ENCODE results near the gene IRF2. TPM values are rescaled to one million over a fixed set of nuclear protein-coding genes. Genes with fewer than 3 reads are reported as not detected.
"Not testable (repeated sequence)": the region's sequence is repeated elsewhere in the genome, so short reads cannot be mapped to it uniquely, and the experiment has no call there.

The IRF2 gene
- total RNA-seq, 2 donors from 2014 or later, result 17.3 to 24.6 TPM

DNA sequence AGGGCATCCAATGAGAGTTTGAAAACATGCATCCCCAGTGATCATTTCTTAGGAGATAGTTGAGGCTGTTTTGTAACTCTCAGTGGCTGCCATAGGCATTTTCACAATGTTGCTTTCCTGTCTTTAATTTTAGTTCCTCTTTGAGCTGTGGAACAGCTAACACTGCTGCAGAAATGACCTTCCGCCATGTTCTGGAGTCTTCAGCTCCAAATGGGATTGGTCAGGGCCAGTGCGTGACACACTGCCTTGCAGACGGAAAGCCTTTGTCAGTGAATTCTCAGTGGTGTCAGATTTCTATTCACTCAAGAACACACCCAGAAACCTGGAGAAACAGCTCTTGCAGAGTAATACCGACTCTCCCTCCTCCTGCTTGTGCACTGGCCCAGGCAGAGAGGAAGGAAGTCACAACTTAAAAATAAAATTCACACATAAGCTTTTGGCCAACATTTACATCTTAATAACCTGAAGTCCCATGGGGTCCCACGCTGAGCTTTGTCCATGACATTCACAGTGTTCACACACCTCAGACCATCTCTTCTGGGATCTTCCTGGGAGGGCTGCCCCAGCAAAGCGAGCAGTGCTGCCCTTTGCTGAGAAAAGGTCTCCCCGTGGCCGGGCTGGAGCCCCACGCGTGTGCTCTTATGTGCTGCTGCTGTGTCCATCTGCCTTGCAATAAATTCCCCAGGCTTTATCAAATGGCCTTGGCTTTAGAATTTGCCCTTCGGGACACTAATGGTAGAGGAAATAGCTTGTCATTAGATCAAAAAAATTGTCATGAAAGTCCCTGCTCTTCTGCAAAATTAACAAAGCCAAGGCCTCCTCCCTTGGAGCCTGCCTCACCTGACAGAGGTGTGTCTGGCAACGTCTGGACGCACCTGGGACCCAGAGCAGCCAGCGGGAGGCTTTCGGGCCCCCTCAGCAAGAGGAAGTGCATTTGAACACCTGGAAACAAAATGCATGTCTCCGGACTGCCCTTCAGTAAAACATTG lies 126.8 kb downstream of the IRF2 start:
- Mint-ChIP-seq H3K4me3 (peak overlapping the region; percentile 9), H3K36me3 (ENCODE audit: low read depth) (no peaks in the 10 kb centered on the region), H3K27ac (peak overlapping the region; percentile 90), H3K4me1 (peaks cover 35% of the 10 kb centered on the region), H3K9me3 (peaks cover 8% of the 10 kb centered on the region), H3K27me3 (ENCODE audit: insufficient read depth) (no peaks in the 10 kb centered on the region)
- H3K9ac ChIP-seq (ENCODE audit: extremely low read depth, low read length, poor library complexity, severe bottlenecking), result no peak overlapping the region
- 61 to 67% methylated on average over 13 to 16 of the region's 16 CpGs for WGBS, 2 experiments (ENCODE audit: insufficient coverage in 1 of 2, insufficient read length in 1 of 2)
- H3K4me3 ChIP-seq (ENCODE audit: low read length), result no peak overlapping the region
- peaks cover 6% of the 10 kb centered on the region for H3K9me3 ChIP-seq (ENCODE audit: control insufficient read depth, low read length)
- DNase-seq, result peak; percentile 86
- TF ChIP-seq, protein P1, sequence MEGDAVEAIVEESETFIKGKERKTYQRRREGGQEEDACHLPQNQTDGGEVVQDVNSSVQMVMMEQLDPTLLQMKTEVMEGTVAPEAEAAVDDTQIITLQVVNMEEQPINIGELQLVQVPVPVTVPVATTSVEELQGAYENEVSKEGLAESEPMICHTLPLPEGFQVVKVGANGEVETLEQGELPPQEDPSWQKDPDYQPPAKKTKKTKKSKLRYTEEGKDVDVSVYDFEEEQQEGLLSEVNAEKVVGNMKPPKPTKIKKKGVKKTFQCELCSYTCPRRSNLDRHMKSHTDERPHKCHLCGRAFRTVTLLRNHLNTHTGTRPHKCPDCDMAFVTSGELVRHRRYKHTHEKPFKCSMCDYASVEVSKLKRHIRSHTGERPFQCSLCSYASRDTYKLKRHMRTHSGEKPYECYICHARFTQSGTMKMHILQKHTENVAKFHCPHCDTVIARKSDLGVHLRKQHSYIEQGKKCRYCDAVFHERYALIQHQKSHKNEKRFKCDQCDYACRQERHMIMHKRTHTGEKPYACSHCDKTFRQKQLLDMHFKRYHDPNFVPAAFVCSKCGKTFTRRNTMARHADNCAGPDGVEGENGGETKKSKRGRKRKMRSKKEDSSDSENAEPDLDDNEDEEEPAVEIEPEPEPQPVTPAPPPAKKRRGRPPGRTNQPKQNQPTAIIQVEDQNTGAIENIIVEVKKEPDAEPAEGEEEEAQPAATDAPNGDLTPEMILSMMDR (conservative IDR thresholded peaks at IDR 0.05), result no peak
- no peaks in the 10 kb centered on the region for H3K27me3 ChIP-seq (ENCODE audit: control insufficient read depth, insufficient read depth, low read length, poor library complexity, severe bottlenecking)
- H3K4me1 ChIP-seq (ENCODE audit: control insufficient read depth, insufficient read depth, low read length), result peaks cover 12% of the 10 kb centered on the region
- H3K36me3 ChIP-seq (ENCODE audit: control insufficient read depth, insufficient read depth, low read length), result no peaks in the 10 kb centered on the region
- no peak overlapping the region for H3K27ac ChIP-seq (ENCODE audit: low read depth, low read length)

DNA sequence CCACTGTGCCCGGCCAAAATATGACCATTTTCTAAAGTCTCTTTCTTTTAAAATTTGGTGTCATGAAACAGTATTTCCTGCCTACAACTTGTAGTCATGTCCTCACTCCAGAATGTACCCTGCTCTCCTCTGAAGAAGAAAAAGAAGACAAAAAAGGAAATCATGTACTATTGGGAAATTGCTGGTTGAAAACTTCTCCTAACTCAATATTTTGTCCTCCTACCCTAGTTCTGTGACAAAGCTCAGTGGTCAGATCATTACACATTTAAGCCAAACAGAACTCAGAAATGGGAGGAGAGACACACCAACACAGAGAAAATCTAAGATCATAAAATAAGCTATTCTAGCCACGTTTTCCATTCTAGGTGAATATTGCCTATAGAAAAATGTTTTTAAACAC lies 127.7 kb downstream of the IRF2 start:
- Histone ChIP-seq H3K27ac (ENCODE audit: low read depth, low read length) (no peak overlapping the region), H3K9ac (ENCODE audit: extremely low read depth, low read length, poor library complexity, severe bottlenecking) (no peak overlapping the region), H3K27me3 (ENCODE audit: control insufficient read depth, insufficient read depth, low read length, poor library complexity, severe bottlenecking) (no peaks in the 10 kb centered on the region), H3K9me3 (ENCODE audit: control insufficient read depth, low read length) (peaks cover 6% of the 10 kb centered on the region), H3K4me1 (ENCODE audit: control insufficient read depth, insufficient read depth, low read length) (peaks cover 12% of the 10 kb centered on the region), H3K4me3 (ENCODE audit: low read length) (no peak overlapping the region), H3K36me3 (ENCODE audit: control insufficient read depth, insufficient read depth, low read length) (no peaks in the 10 kb centered on the region)
- Mint-ChIP-seq H3K27ac (no peak overlapping the region), H3K9me3 (peaks cover 8% of the 10 kb centered on the region), H3K4me3 (no peak overlapping the region), H3K36me3 (ENCODE audit: low read depth) (no peaks in the 10 kb centered on the region), H3K4me1 (peaks cover 35% of the 10 kb centered on the region), H3K27me3 (ENCODE audit: insufficient read depth) (no peaks in the 10 kb centered on the region)
- 89 to 93% methylated on average over 2 of the region's 2 CpGs for WGBS, 2 experiments (ENCODE audit: insufficient coverage in 1 of 2, insufficient read length in 1 of 2)
- TF ChIP-seq, protein P1 (conservative IDR thresholded peaks at IDR 0.05), result no peak
- DNase-seq, result no peak

DNA sequence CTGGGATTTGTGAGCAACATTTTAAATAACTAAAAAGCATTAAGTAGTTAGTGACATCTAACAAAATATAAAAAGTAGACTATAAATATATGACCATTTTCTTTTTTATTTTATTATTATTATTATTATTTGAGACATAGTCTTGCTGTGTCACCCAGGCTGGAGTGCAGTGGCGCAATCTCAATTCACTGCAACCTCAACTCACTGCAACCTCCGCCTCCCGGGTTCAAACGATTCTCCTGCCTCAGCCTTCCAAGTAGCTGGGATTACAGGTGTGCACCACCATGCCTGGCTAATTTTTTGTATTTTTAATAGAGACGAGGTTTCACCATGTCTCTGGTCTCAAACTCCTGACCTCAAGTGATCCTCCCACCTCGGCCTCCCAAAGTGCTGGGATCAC lies 128.1 kb downstream of the IRF2 start:
- not testable (repeated sequence) for H3K27ac ChIP-seq (ENCODE audit: low read depth, low read length); H3K9me3 Mint-ChIP-seq; DNase-seq; H3K36me3 ChIP-seq (ENCODE audit: control insufficient read depth, insufficient read depth, low read length); H3K27me3 ChIP-seq (ENCODE audit: control insufficient read depth, insufficient read depth, low read length, poor library complexity, severe bottlenecking); H3K4me3 Mint-ChIP-seq; H3K27ac Mint-ChIP-seq; H3K4me3 ChIP-seq (ENCODE audit: low read length); H3K9ac ChIP-seq (ENCODE audit: extremely low read depth, low read length, poor library complexity, severe bottlenecking); H3K27me3 Mint-ChIP-seq (ENCODE audit: insufficient read depth); H3K9me3 ChIP-seq (ENCODE audit: control insufficient read depth, low read length); H3K36me3 Mint-ChIP-seq (ENCODE audit: low read depth)
- H3K4me1 Mint-ChIP-seq, result peaks cover 35% of the 10 kb centered on the region
- H3K4me1 ChIP-seq (ENCODE audit: control insufficient read depth, insufficient read depth, low read length), result peaks cover 12% of the 10 kb centered on the region
- 94 to 95% methylated on average over 6 of the region's 6 CpGs for WGBS, 2 experiments (ENCODE audit: insufficient coverage in 1 of 2, insufficient read length in 1 of 2)

Data from endodermal cell (in vitro differentiated cells).